Measurements from ENCODE around the gene ZFC3H1.

DNA sequence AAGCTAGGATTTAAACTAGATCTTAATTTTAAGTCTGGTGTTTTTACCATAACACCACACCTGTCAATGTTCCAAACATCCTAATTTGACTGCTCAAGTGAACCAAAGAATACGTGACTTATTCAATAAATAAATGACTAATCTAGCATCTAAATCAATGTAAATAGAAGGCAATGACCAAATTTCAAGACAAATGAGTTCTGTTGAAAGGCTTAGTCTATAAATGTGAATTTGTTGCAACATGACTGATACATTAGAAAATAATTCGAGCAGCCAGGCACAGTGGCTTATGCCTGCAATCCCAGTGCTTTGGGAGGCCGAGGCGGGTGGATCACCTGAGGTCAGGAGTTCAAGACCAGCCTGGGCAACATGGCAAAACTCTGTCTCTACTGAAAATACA lies 15.1 kb downstream of the ZFC3H1 start:
- TF ChIP-seq POLR2AphosphoS5 (IDR thresholded peaks at IDR 0.05; ENCODE audit: low read depth, low read length) (no peak), TAF1 (IDR thresholded peaks at IDR 0.05; ENCODE audit: borderline replicate concordance, low read depth, low read length) (no peak)
